ES-I3 (cell line): ENCODE measurements around the gene SFXN3.

Experiments
- H3K36me3 ChIP-seq: 2 replicates; pipeline ENCODE4 v1.6.1; 2013; ENCODE audit warnings: mild to moderate bottlenecking, low read length, control low read depth, moderate library complexity; ENCODE audit not compliant: insufficient read depth
- H3K4me1 ChIP-seq: 2 replicates; pipeline ENCODE4 v1.6.1; 2013; ENCODE audit warnings: mild to moderate bottlenecking, control low read depth, low read length; ENCODE audit not compliant: insufficient read depth
- H3K9ac ChIP-seq: 2 replicates; pipeline ENCODE4 v1.6.1; 2013; ENCODE audit warnings: low read depth, mild to moderate bottlenecking, low read length, moderate library complexity
- H3K9me3 ChIP-seq: 2 replicates; pipeline ENCODE4 v1.6.1; 2013; ENCODE audit warnings: mild to moderate bottlenecking, low read length, moderate library complexity; ENCODE audit not compliant: control insufficient read depth, insufficient read depth

Gene SFXN3

GRCh38 chr10:101071267-101071884, 40.3 kb downstream of the SFXN3 start:
- H3K36me3 ChIP-seq: no peaks in the 10 kb centered on the region
- no peak overlapping the region for H3K9ac ChIP-seq
- H3K4me1 ChIP-seq: peaks cover 13% of the 10 kb centered on the region; the same call in 1 of the 2 replicates
- H3K9me3 ChIP-seq: no peaks in the 10 kb centered on the region

DNA sequence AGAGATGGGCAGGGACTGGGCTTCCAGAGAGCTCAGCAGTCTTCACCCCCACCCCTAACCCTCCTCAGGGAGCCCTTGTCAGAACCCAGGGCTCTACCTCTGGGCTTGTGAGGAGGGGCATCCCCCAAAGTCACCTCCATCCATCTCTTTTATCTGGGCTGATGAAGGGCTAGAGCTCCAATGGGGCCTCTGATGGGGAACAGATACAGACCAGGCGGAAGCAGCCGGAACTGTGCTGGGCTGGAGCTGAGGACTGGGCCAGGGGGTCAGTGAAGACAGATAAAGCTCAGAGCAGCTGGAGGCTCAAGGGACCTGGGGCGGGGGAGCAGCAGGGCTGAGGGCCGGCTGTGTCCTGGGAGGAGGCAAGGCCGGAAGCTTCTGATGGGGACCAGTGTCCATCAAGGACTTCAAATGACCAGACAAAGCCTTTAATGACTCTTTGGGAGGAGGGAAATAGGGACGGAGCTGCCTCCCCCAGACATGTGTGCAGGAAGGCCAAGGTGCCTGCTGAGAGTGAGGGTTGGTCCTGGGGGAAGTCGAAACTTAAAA, 40.9 kb downstream of the SFXN3 start:
- Histone ChIP-seq H3K4me1 (peaks cover 13% of the 10 kb centered on the region; the same call in 1 of the 2 replicates), H3K9ac (no peak overlapping the region), H3K9me3 (no peaks in the 10 kb centered on the region), H3K36me3 (no peaks in the 10 kb centered on the region)

DNA sequence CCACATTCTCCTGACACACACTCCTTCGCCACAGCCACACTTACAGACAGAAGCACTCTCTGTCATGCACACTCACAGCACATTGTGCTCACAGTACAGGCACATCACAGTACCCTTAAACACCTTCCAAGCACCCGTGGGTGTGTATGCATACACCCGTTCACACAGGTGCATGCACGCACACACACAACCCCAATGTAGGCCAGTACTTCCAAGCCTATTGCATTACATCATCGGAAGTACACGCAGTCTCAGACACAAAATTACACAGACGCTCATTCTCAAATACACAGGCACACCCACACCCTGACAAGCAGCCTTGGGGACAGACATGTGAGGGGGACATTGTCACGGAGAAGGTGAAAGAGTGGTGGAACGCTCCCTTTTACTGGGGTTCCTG, 41.9 kb downstream of the SFXN3 start:
- Histone ChIP-seq H3K9me3 (no peaks in the 10 kb centered on the region), H3K9ac (no peak overlapping the region), H3K36me3 (no peaks in the 10 kb centered on the region), H3K4me1 (peaks cover 13% of the 10 kb centered on the region; the same call in 1 of the 2 replicates)

- H3K4me1 ChIP-seq: peaks cover 13% of the 10 kb centered on the region; the same call in 1 of the 2 replicates
- no peaks in the 10 kb centered on the region for H3K9me3 ChIP-seq
- no peaks in the 10 kb centered on the region for H3K36me3 ChIP-seq
- no peak overlapping the region; the same call in 1 of the 2 replicates for H3K9ac ChIP-seq
Observed at GRCh38 chr10:101073631-101074030, 42.6 kb downstream of the SFXN3 start.

GRCh38 chr10:101075775-101076174, 44.7 kb downstream of the SFXN3 start:
- no peaks in the 10 kb centered on the region for H3K9me3 ChIP-seq
- peaks cover 13% of the 10 kb centered on the region; the same call in 1 of the 2 replicates for H3K4me1 ChIP-seq
- no peaks in the 10 kb centered on the region for H3K36me3 ChIP-seq
- no peak overlapping the region for H3K9ac ChIP-seq

DNA sequence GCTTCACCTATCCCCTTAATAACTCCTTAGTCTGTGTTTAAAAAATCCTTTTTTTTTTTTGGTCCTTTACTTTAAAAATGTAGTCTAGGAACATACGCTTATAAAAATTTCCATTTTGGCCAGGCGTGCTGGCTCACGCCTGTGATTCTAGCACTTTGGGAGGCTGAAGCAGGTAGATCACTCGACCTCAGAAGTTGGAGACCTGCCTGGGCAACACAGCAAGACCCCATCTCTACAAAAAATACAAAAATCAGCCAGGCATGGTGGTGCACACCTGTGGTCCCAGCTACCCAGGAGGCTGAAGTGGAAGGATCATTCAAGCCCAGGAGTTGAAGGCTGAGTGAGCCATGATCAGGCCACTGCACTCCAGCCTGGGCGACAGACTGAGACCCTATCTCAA, 45.6 kb downstream of the SFXN3 start:
- Histone ChIP-seq H3K4me1 (peaks cover 13% of the 10 kb centered on the region; the same call in 1 of the 2 replicates), H3K9ac (no peak overlapping the region), H3K36me3 (no peaks in the 10 kb centered on the region), H3K9me3 (no peaks in the 10 kb centered on the region)

- Histone ChIP-seq H3K4me1 (no peaks in the 10 kb centered on the region), H3K9me3 (no peaks in the 10 kb centered on the region), H3K9ac (no peak overlapping the region), H3K36me3 (no peaks in the 10 kb centered on the region)
Observed at GRCh38 chr10:101079874-101080273, 48.8 kb downstream of the SFXN3 start.

DNA sequence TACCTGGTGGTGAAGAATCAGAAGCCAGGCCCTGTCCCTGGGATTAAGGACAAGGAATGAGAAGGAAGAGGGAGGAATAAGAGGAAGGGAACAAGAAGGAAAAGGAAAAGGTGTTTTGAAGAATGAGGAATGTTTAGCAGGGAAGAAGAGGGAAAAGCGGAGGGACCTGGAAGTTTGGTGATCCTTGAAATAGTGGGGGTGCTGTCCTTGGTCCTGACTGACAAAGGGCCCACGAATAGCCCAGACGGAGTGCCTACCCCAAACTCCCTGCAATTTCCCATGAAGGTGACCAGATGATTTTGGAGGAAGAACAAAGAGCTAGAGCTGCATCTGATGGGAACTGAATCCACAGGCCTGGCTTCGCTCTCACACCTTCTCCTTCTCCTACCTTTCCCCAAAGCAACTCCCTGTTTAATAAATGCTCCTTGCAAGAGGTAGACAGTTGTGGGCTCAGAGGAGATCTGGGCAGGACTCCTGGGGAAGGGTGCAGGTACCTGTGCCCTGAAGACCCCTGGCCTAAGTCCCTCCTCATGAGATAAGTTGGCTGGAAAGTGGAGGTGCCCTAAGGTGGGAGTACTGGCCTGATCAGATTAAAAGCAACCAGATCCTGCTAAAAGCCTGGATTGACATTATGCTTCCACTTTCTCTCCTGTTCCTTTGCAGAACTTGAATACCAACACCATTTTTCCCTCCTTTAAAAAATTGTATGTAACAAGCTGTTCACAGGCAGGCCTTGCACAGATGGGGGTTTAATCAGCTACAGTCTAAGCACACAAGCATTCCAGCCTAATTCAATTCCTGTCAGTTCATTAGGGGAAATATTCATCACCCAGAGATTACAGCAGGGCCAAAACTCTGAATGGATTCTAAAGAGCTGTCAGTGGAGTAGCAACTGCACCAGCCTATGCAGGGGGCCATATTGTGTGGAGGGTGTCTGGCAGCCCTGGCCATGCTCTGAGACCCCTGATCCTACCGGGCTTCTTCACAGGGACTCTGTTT, 50.2 kb downstream of the SFXN3 start:
- no peaks in the 10 kb centered on the region for H3K4me1 ChIP-seq
- H3K36me3 ChIP-seq: no peaks in the 10 kb centered on the region
- H3K9ac ChIP-seq: no peak overlapping the region
- H3K9me3 ChIP-seq: no peaks in the 10 kb centered on the region

DNA sequence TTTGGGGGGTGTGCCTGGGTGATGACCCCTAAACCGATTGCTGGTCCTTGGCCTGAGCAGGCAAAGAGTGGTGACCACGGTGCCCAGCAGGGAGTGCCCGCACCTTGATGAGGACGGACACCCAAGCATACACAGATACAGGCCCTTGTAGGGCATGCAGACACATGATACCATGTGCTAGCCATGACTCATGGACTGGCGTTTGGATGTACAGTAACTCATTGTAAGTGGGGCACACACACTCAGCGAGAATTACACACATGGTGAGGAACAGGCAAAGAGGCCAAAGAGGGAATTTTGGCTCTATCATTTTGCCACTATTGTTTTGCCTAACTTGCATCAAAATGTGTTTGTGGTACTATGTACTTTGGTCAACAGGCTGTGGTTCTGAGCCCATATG, 54.8 kb downstream of the SFXN3 start:
- no peak overlapping the region for H3K9ac ChIP-seq
- H3K36me3 ChIP-seq: no peaks in the 10 kb centered on the region
- H3K4me1 ChIP-seq: no peaks in the 10 kb centered on the region
- H3K9me3 ChIP-seq: no peaks in the 10 kb centered on the region

GRCh38 chr10:101087376-101087775, 56.3 kb downstream of the SFXN3 start:
- no peaks in the 10 kb centered on the region for H3K9me3 ChIP-seq
- H3K4me1 ChIP-seq: no peaks in the 10 kb centered on the region
- H3K36me3 ChIP-seq: no peaks in the 10 kb centered on the region
- no peak overlapping the region for H3K9ac ChIP-seq

DNA sequence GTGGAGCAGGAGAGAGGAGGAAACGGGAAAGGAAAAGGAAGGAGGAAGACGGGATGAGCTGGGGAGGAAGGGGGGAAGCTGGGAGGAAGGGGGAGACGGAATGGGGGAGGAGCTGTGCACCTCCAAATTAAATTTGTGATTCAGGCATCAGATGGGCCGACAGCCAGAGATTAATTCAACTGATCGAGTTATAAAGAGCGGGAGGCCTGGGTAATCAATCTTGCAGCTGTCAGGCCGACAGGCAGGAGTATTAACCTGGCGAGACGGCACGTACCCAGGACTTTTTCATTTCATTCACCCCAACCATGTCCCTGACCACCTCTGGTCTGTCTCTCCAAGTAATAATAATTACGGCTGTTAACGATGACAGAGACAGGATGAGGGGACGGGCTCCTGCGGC, 56.9 kb downstream of the SFXN3 start:
- H3K36me3 ChIP-seq: no peaks in the 10 kb centered on the region
- H3K4me1 ChIP-seq: no peaks in the 10 kb centered on the region
- no peak overlapping the region for H3K9ac ChIP-seq
- H3K9me3 ChIP-seq: no peaks in the 10 kb centered on the region

- H3K36me3 ChIP-seq: no peaks in the 10 kb centered on the region
- H3K9ac ChIP-seq: no peak overlapping the region
- H3K4me1 ChIP-seq: 0 out of 2 replicates have a peak, but pooled peaks cover 9% of the 10 kb centered on the region
- H3K9me3 ChIP-seq: no peaks in the 10 kb centered on the region
Observed at GRCh38 chr10:101089520-101090299, 58.7 kb downstream of the SFXN3 start.

DNA sequence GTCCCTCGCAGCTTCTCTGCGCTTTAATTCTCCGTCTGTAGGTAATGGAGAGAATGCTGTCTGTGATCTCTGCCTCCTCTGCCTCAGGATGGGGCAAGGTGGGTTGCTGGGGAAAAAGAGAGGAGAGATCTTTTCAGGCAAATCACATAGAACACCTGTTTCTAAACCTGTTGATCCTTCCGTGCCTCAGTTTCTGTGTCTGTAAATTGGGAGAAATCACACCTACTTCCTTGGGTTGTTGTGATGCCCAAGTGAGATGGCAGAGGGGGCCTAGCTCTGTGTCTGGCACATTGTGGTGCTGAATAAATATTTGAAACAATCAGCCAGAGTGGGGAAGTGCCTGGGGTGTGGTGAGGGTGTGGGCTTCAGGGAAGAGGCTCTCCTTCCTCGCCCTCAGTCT, 59.6 kb downstream of the SFXN3 start:
- no peaks in the 10 kb centered on the region for H3K36me3 ChIP-seq
- no peak overlapping the region for H3K9ac ChIP-seq
- H3K9me3 ChIP-seq: no peaks in the 10 kb centered on the region
- peaks cover 12% of the 10 kb centered on the region; the same call in 1 of the 2 replicates for H3K4me1 ChIP-seq
